Loucy (cell line): ENCODE results near the gene UFSP2.

Experiments
- CTCF ChIP-seq: fragments of 200-600 bp; sonication (generic); conservative IDR thresholded peaks from 2 replicates; pipeline ENCODE4 v1.5.1; 2014; ENCODE audit warnings: mild to moderate bottlenecking, antibody characterized with exemption, low read length
- EZH2phosphoT487 ChIP-seq: fragments of 200-600 bp; IDR thresholded peaks from 2 replicates; pipeline ENCODE4 v1.6.1; 2018; ENCODE audit warnings: antibody characterized with exemption, mild to moderate bottlenecking, moderate library complexity, borderline replicate concordance

DNA sequence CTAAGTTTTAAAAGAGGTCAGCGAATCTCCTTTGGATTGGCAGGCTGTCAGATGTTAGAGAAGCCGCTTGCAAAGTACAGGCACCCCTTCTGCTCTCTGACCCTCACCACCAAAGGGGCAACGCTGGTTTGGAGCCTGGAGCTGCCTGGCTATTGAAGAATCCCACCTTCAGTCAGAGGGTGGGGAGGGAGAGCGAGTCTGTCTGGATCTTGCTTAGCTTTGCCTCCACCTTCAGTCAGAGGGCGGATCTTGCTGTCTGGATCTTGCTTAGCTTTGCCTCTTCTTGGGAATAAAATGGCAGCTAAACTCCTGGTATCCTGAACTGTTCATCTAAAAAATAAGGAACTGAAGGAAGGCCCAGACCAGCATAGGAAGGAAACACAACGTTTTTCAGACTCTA is 38.4 kb upstream of the UFSP2 start:
- TF ChIP-seq CTCF (no peak), EZH2phosphoT487 (no peak)
